DOHH2 (cell line): ENCODE measurements around the gene APOA4.

Experiments used
- H3F3A ChIP-seq: fragments of 200-600 bp; sonication (generic), shearing (Covaris generic); 2 replicates; pipeline ENCODE4 v1.6.0; 2016; ENCODE audit warnings: antibody characterized with exemption, mild to moderate bottlenecking; ENCODE audit not compliant: control insufficient read depth, insufficient read depth
- H3K27ac ChIP-seq: fragments of 200-600 bp; sonication (generic); 2 replicates; pipeline ENCODE4 v1.5.1; 2014; ENCODE audit warnings: low read depth, mild to moderate bottlenecking, low read length, moderate library complexity
- H3K27me3 ChIP-seq: fragments of 200-600 bp; sonication (generic); 2 replicates; pipeline ENCODE4 v1.6.1; 2014; ENCODE audit warnings: mild to moderate bottlenecking, low read length, mixed read lengths; ENCODE audit not compliant: control insufficient read depth
- H3K36me3 ChIP-seq: fragments of 200-600 bp; sonication (generic); 2 replicates; pipeline ENCODE4 v1.6.1; 2014; ENCODE audit warnings: mild to moderate bottlenecking, low read length, moderate library complexity, mixed read lengths; ENCODE audit not compliant: control insufficient read depth
- H3K4me1 ChIP-seq: fragments of 200-600 bp; sonication (generic); 2 replicates; pipeline ENCODE4 v1.6.1; 2014; ENCODE audit warnings: mild to moderate bottlenecking, low read length, mixed read lengths; ENCODE audit not compliant: control insufficient read depth
- H3K4me2 ChIP-seq: fragments of 200-600 bp; sonication (generic); 2 replicates; pipeline ENCODE4 v1.6.0; 2014; ENCODE audit warnings: mild to moderate bottlenecking, low read length, moderate library complexity
- H3K4me3 ChIP-seq: fragments of 200-600 bp; sonication (generic); 2 replicates; pipeline ENCODE4 v1.5.1; 2014; ENCODE audit warnings: mild to moderate bottlenecking, low read length, mixed read lengths
- H3K79me2 ChIP-seq: fragments of 200-600 bp; sonication (generic); 2 replicates; pipeline ENCODE4 v1.6.1; 2014; ENCODE audit warnings: mild to moderate bottlenecking, low read length, mixed read lengths; ENCODE audit not compliant: control insufficient read depth
- H3K9me2 ChIP-seq: fragments of 200-600 bp; sonication (generic); replicated peaks from 2 replicates; pipeline ENCODE4 v1.6.1; 2014; ENCODE audit warnings: mild to moderate bottlenecking, low read length, mixed read lengths; ENCODE audit not compliant: control insufficient read depth
- H3K9me3 ChIP-seq: fragments of 200-600 bp; sonication (generic); 2 replicates; pipeline ENCODE4 v1.6.1; 2014; ENCODE audit warnings: antibody characterized with exemption, low read length, mixed read lengths; ENCODE audit not compliant: control insufficient read depth, insufficient read depth
- H4K20me1 ChIP-seq: fragments of 200-600 bp; sonication (generic); 2 replicates; pipeline ENCODE4 v1.6.0; 2014; ENCODE audit warnings: low read depth, mild to moderate bottlenecking, antibody characterized with exemption, low read length, moderate library complexity; ENCODE audit not compliant: control insufficient read depth, insufficient read depth
- CTCF ChIP-seq: fragments of 200-600 bp; sonication (generic); IDR thresholded peaks from one replicate; pipeline ENCODE4 v1.5.1; 2014; ENCODE audit warnings: antibody characterized with exemption, mild to moderate bottlenecking, low read depth, low read length; ENCODE audit not compliant: poor library complexity, severe bottlenecking
- EZH2phosphoT487 ChIP-seq: fragments of 200-600 bp; sonication (generic); IDR thresholded peaks from 2 replicates; pipeline ENCODE4 v1.6.1; 2017; ENCODE audit warnings: borderline replicate concordance, mild to moderate bottlenecking, antibody characterized with exemption, low read length, moderate library complexity, mixed read lengths

The APOA4 gene

GRCh38 chr11:116828632-116829524 lies 5.8 kb upstream of the APOA4 start:
- no peaks in the 10 kb centered on the region for H3K9me3 ChIP-seq
- TF ChIP-seq EZH2phosphoT487 (no peak), CTCF (no peak)
- no peaks in the 10 kb centered on the region for H3K36me3 ChIP-seq
- no peaks in the 10 kb centered on the region for H3F3A ChIP-seq
- no peaks in the 10 kb centered on the region for H3K4me1 ChIP-seq
- H3K4me3 ChIP-seq: no peak overlapping the region
- H3K79me2 ChIP-seq: no peaks in the 10 kb centered on the region
- no peak overlapping the region for H3K4me2 ChIP-seq
- H3K9me2 ChIP-seq: no peaks in the 10 kb centered on the region
- no peaks in the 10 kb centered on the region for H4K20me1 ChIP-seq
- H3K27me3 ChIP-seq: no peaks in the 10 kb centered on the region
- H3K27ac ChIP-seq: no peak overlapping the region

GRCh38 chr11:116827461-116827860 lies 4.4 kb upstream of the APOA4 start:
- Histone ChIP-seq H3K36me3 (no peaks in the 10 kb centered on the region), H4K20me1 (no peaks in the 10 kb centered on the region), H3K4me2 (no peak overlapping the region), H3F3A (no peaks in the 10 kb centered on the region), H3K4me1 (no peaks in the 10 kb centered on the region), H3K27me3 (no peaks in the 10 kb centered on the region), H3K27ac (no peak overlapping the region), H3K9me3 (no peaks in the 10 kb centered on the region), H3K79me2 (no peaks in the 10 kb centered on the region), H3K9me2 (no peaks in the 10 kb centered on the region), H3K4me3 (no peak overlapping the region)
- TF ChIP-seq EZH2phosphoT487 (no peak), CTCF (no peak)

GRCh38 chr11:116826751-116827431 lies 3.8 kb upstream of the APOA4 start:
- Histone ChIP-seq H3K4me3 (no peak overlapping the region), H3K79me2 (no peaks in the 10 kb centered on the region), H3K4me2 (no peak overlapping the region), H3K9me3 (no peaks in the 10 kb centered on the region), H3K9me2 (no peaks in the 10 kb centered on the region), H3K36me3 (no peaks in the 10 kb centered on the region), H4K20me1 (no peaks in the 10 kb centered on the region), H3K27me3 (no peaks in the 10 kb centered on the region), H3K27ac (no peak overlapping the region), H3K4me1 (no peaks in the 10 kb centered on the region), H3F3A (no peaks in the 10 kb centered on the region)
- TF ChIP-seq CTCF (no peak), EZH2phosphoT487 (no peak)
